HL-60 (cell line): ENCODE data around the gene FADD.

ENCODE experiments used
- DNase-seq, 2 experiments: peaks; one replicate each; pipeline ENCODE4 v3.0.0-alpha.2; 2010 to 2020; ENCODE audit warnings: low read depth in 1 of 2, low spot score in 1 of 2
- H3K27ac ChIP-seq: fragments of 250-450 bp; sonication (Bioruptor Pico); replicated peaks from 2 replicates; pipeline ENCODE4 v1.5.1; 2020; ENCODE audit warnings: mild to moderate bottlenecking, moderate library complexity
- H3K27me3 ChIP-seq: fragments of 250-450 bp; sonication (Bioruptor Pico); 2 replicates; pipeline ENCODE4 v1.5.1; 2021; ENCODE audit warnings: mild to moderate bottlenecking, moderate library complexity; ENCODE audit not compliant: insufficient read depth, poor library complexity, severe bottlenecking
- H3K4me3 ChIP-seq: replicated peaks from 2 replicates; pipeline ENCODE4 v1.5.1; 2011; ENCODE audit warnings: mild to moderate bottlenecking, control low read depth, low read length; ENCODE audit not compliant: insufficient read depth
- GABPA ChIP-seq: IDR thresholded peaks from 2 replicates; pipeline ENCODE4 v1.6.1; 2012; ENCODE audit warnings: low read depth
- POLR2AphosphoS5 ChIP-seq: IDR thresholded peaks from 2 replicates; pipeline ENCODE4 v1.6.1; 2012; ENCODE audit warnings: low read depth
- REST ChIP-seq: IDR thresholded peaks from 2 replicates; pipeline ENCODE4 v1.6.1; 2012; ENCODE audit warnings: low read depth; ENCODE audit not compliant: insufficient replicate concordance
- SPI1 ChIP-seq: IDR thresholded peaks from 2 replicates; pipeline ENCODE4 v1.6.1; 2012; ENCODE audit warnings: low read depth, mild to moderate bottlenecking, borderline replicate concordance
- TF ChIP-seq, protein P1 (sequence below): IDR thresholded peaks from one replicate; pipeline ENCODE4 v1.5.1; 2011; ENCODE audit warnings: low read length, control low read depth, inconsistent platforms; ENCODE audit not compliant: insufficient read depth

Gene FADD

GRCh38 chr11:70167723-70168404 lies 35.2 kb upstream of the FADD start:
- no peak for DNase-seq
- no peak overlapping the region for H3K4me3 ChIP-seq
- H3K27me3 ChIP-seq, result no peaks in the 10 kb centered on the region

GRCh38 chr11:70168405-70168754 lies 34.7 kb upstream of the FADD start:
- DNase-seq, result no peak

More at GRCh38 chr11:70167723-70168404, 35.2 kb upstream of the FADD start:
- H3K27ac ChIP-seq, result no peak overlapping the region
- no peak for TF ChIP-seq SPI1
- TF ChIP-seq, protein P1, sequence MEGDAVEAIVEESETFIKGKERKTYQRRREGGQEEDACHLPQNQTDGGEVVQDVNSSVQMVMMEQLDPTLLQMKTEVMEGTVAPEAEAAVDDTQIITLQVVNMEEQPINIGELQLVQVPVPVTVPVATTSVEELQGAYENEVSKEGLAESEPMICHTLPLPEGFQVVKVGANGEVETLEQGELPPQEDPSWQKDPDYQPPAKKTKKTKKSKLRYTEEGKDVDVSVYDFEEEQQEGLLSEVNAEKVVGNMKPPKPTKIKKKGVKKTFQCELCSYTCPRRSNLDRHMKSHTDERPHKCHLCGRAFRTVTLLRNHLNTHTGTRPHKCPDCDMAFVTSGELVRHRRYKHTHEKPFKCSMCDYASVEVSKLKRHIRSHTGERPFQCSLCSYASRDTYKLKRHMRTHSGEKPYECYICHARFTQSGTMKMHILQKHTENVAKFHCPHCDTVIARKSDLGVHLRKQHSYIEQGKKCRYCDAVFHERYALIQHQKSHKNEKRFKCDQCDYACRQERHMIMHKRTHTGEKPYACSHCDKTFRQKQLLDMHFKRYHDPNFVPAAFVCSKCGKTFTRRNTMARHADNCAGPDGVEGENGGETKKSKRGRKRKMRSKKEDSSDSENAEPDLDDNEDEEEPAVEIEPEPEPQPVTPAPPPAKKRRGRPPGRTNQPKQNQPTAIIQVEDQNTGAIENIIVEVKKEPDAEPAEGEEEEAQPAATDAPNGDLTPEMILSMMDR, result no peak
- TF ChIP-seq GABPA, result no peak
- TF ChIP-seq POLR2AphosphoS5, result no peak
- no peak for TF ChIP-seq REST

GRCh38 chr11:70169127-70169526 lies 34.0 kb upstream of the FADD start:
- Histone ChIP-seq H3K27ac (no peak overlapping the region), H3K27me3 (no peaks in the 10 kb centered on the region), H3K4me3 (no peak overlapping the region)
- TF ChIP-seq, protein P1, result no peak
- no peak for TF ChIP-seq GABPA
- no peak for TF ChIP-seq POLR2AphosphoS5
- TF ChIP-seq REST, result no peak
- no peak for TF ChIP-seq SPI1
- no peak for DNase-seq

More at GRCh38 chr11:70168405-70168754, 34.7 kb upstream of the FADD start:
- Histone ChIP-seq H3K27me3 (no peaks in the 10 kb centered on the region), H3K4me3 (no peak overlapping the region), H3K27ac (no peak overlapping the region)
- TF ChIP-seq GABPA, result no peak
- TF ChIP-seq POLR2AphosphoS5, result no peak
- TF ChIP-seq, protein P1, result no peak
- no peak for TF ChIP-seq SPI1
- TF ChIP-seq REST, result no peak
